Keratinocyte (primary cell): ENCODE measurements around the gene FABP3. TPM values are rescaled to one million over a fixed set of nuclear protein-coding genes. Genes with fewer than 3 reads are reported as not detected.

ENCODE experiments used
- DNase-seq: peaks from one replicate; pipeline ENCODE4 v3.0.0-alpha.2; 2011; ENCODE audit warnings: low read depth, missing footprints, low spot score
- FAIRE-seq: peaks from 2 replicates; lab custom pipeline; 2011; peaks lifted over from hg19 to GRCh38; lab: Jason Lieb, UNC
- H2AFZ ChIP-seq: 2 replicates; pipeline ENCODE4 v1.6.0; 2012; ENCODE audit warnings: low read length, control low read depth, inconsistent platforms; ENCODE audit not compliant: control insufficient read depth
- H3K27ac ChIP-seq: 2 replicates; pipeline ENCODE4 v1.5.1; 2011; ENCODE audit warnings: low read length; ENCODE audit not compliant: control insufficient read depth, insufficient read depth
- H3K27me3 ChIP-seq: 3 replicates; pipeline ENCODE4 v1.6.0; 2011; ENCODE audit warnings: low read length; ENCODE audit not compliant: control insufficient read depth, insufficient read depth; ENCODE audit errors: extremely low read depth
- H3K36me3 ChIP-seq, 2 experiments: 2 replicates in 1 of 2; 3 replicates in 1 of 2; pipeline ENCODE4 v1.5.1; 2011; ENCODE audit warnings: low read length in 2 of 2, mild to moderate bottlenecking in 1 of 2; ENCODE audit not compliant: control insufficient read depth in 2 of 2, insufficient read depth in 2 of 2; ENCODE audit errors: extremely low read depth in 1 of 2
- H3K4me1 ChIP-seq: 3 replicates; pipeline ENCODE4 v1.5.1; 2011; ENCODE audit warnings: low read length; ENCODE audit not compliant: control insufficient read depth, insufficient read depth; ENCODE audit errors: extremely low read depth
- H3K4me2 ChIP-seq: 3 replicates; pipeline ENCODE4 v1.6.0; 2011; ENCODE audit warnings: low read depth, low read length; ENCODE audit not compliant: control insufficient read depth, insufficient read depth; ENCODE audit errors: extremely low read depth
- H3K4me3 ChIP-seq, 3 experiments: fragments of 200-600 bp in 1 of 3; sonication (generic) in 1 of 3; 2 replicates in 2 of 3; 3 replicates in 1 of 3; pipeline ENCODE4 v1.5.1; 2011 to 2016; ENCODE audit warnings: low read length in 3 of 3, mild to moderate bottlenecking in 3 of 3, control low read depth in 2 of 3, inconsistent platforms in 1 of 3, low read depth in 1 of 3, mixed read lengths in 1 of 3, mixed run types in 1 of 3, moderate library complexity in 1 of 3; ENCODE audit not compliant: control insufficient read depth in 2 of 3, insufficient read depth in 2 of 3; ENCODE audit errors: extremely low read depth in 1 of 3
- H3K79me2 ChIP-seq: 2 replicates; pipeline ENCODE4 v1.6.0; 2012; ENCODE audit warnings: low read length; ENCODE audit not compliant: control insufficient read depth, insufficient read depth
- H3K9ac ChIP-seq: 3 replicates; pipeline ENCODE4 v1.6.0; 2011; ENCODE audit warnings: low read length; ENCODE audit not compliant: control insufficient read depth, insufficient read depth; ENCODE audit errors: extremely low read depth
- H3K9me1 ChIP-seq: 3 replicates; pipeline ENCODE4 v1.6.0; 2011; ENCODE audit warnings: low read length; ENCODE audit not compliant: control insufficient read depth, insufficient read depth; ENCODE audit errors: extremely low read depth
- H3K9me3 ChIP-seq: 2 replicates; pipeline ENCODE4 v1.5.1; 2012; ENCODE audit warnings: low read depth, low read length; ENCODE audit not compliant: control insufficient read depth
- H4K20me1 ChIP-seq: 3 replicates; pipeline ENCODE4 v1.6.0; 2011; ENCODE audit warnings: low read length; ENCODE audit not compliant: control insufficient read depth, insufficient read depth; ENCODE audit errors: extremely low read depth
- EZH2 ChIP-seq: IDR thresholded peaks from one replicate; pipeline ENCODE4 v1.6.1; 2012; ENCODE audit warnings: inconsistent platforms, mild to moderate bottlenecking, low read length, moderate library complexity
- dilution Hi-C: fragments of 300-500 bp; cut with MboI; formaldehyde crosslinking; loops from one replicate; pipeline ENCODE4 v1.7.0; 2020; ENCODE audit warnings: low sequenced_read_pairs; ENCODE audit not compliant: extremely low pct_ligation_motif_present
- polyA plus RNA-seq, 5 experiments: library from polyadenylated mRNA; depleted of rRNA in 3 of 5; stranded (reverse) in 3 of 5; stranded (forward) in 1 of 5; unstranded in 1 of 5; fragments of >200 nt; gene quantifications; 1 replicate in 1 of 5; 2 replicates in 3 of 5; 3 replicates in 1 of 5; pipeline versions ENCODE4 v1.2.1 to v1.2.3, GENCODE V29; 2011 to 2012; ENCODE audit warnings: missing spikeins in 2 of 5, low read depth in 1 of 5, low replicate concordance in 1 of 5
- TF ChIP-seq, protein P1 (sequence below), 3 experiments: IDR thresholded peaks in 1 of 3; conservative IDR thresholded peaks in 1 of 3; optimal IDR thresholded peaks in 1 of 3; 2 replicates in 2 of 3; 3 replicates in 1 of 3; pipeline versions ENCODE3 to v1.5.1; 2011; ENCODE audit warnings: low read length in 3 of 3, mild to moderate bottlenecking in 3 of 3, moderate library complexity in 2 of 3, control low read depth in 1 of 3, inconsistent platforms in 1 of 3; ENCODE audit not compliant: insufficient read depth in 2 of 3; ENCODE audit errors: extremely low read depth in 1 of 3

Gene FABP3
- polyA plus RNA-seq, 1 donor (not counting 4 experiments of a cell fraction or from before 2014, with no cell fraction given): 0.59 TPM

DNA sequence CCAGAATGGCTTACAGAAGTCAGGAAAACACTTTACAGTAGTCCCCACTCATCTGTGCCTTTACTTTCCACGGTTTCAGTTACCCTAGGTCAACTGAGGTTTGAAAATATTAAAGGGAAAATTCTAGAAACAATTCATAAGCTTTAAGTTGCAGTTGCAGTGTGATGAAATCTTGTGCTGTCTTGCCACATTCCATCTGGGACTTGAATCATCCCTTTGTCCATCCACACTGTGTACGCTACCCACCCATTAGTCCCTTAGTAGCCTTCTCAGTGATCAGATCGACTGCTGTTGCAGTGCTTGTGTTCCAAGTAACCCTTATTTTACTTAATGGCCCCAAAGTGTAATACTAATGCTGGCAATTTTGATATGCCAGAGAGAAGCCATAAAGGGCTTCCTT lies 45.5 kb downstream of the FABP3 start:
- Histone ChIP-seq H3K79me2 (no peaks in the 10 kb centered on the region), H3K4me2 (peak overlapping the region; percentile 29), H3K27me3 (no peaks in the 10 kb centered on the region), H3K9me3 (no peaks in the 10 kb centered on the region), H3K4me1 (peaks cover 7% of the 10 kb centered on the region), H3K27ac (peak overlapping the region; percentile 8), H3K36me3 (peaks cover 4 to 13% of the 10 kb centered on the region in 2 experiments), H3K4me3 (no peak overlapping the region), H3K9ac (no peak overlapping the region), H4K20me1 (no peaks in the 10 kb centered on the region), H2AFZ (no peak overlapping the region), H3K9me1 (no peaks in the 10 kb centered on the region)
- dilution Hi-C loops: no loop called here
- TF ChIP-seq EZH2: no peak
- TF ChIP-seq, protein P1, sequence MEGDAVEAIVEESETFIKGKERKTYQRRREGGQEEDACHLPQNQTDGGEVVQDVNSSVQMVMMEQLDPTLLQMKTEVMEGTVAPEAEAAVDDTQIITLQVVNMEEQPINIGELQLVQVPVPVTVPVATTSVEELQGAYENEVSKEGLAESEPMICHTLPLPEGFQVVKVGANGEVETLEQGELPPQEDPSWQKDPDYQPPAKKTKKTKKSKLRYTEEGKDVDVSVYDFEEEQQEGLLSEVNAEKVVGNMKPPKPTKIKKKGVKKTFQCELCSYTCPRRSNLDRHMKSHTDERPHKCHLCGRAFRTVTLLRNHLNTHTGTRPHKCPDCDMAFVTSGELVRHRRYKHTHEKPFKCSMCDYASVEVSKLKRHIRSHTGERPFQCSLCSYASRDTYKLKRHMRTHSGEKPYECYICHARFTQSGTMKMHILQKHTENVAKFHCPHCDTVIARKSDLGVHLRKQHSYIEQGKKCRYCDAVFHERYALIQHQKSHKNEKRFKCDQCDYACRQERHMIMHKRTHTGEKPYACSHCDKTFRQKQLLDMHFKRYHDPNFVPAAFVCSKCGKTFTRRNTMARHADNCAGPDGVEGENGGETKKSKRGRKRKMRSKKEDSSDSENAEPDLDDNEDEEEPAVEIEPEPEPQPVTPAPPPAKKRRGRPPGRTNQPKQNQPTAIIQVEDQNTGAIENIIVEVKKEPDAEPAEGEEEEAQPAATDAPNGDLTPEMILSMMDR (optimal IDR thresholded peaks at IDR 0.05 in 1 of 3, IDR thresholded peaks at IDR 0.05 in 1 of 3, conservative IDR thresholded peaks at IDR 0.05 in 1 of 3; ENCODE audit: extremely low read depth in 1 of 3, insufficient read depth in 2 of 3, low read length in 3 of 3): no peak
- peak; percentile 75 for FAIRE-seq
- no peak for DNase-seq

DNA sequence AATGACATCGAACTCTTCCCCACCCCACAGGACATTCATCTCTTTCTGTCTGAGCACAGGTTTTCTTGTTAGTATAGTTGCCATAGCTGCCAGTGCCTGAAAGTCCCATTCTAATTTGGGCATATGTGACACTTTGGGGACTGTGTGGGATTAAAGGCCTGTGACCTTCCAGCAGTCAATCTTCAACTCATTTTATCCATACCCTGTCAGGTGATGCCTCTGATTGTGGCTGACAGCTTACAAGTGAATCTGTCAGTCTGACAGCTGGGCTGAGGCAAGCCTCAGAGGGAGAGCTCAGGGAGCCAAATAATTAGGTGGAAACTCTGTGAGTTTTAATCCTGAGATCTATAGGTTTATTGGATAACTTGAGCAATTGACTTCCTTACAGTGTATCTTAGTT lies 46.4 kb downstream of the FABP3 start:
- no peaks in the 10 kb centered on the region for H4K20me1 ChIP-seq
- no peak for TF ChIP-seq EZH2
- TF ChIP-seq, protein P1 (optimal IDR thresholded peaks at IDR 0.05 in 1 of 3, IDR thresholded peaks at IDR 0.05 in 1 of 3, conservative IDR thresholded peaks at IDR 0.05 in 1 of 3; ENCODE audit: extremely low read depth in 1 of 3, insufficient read depth in 2 of 3, low read length in 3 of 3): no peak
- no peaks in the 10 kb centered on the region for H3K79me2 ChIP-seq
- no peak overlapping the region for H3K4me3 ChIP-seq
- no peaks in the 10 kb centered on the region for H3K9me3 ChIP-seq
- dilution Hi-C loops: no loop called here
- peaks cover 7% of the 10 kb centered on the region for H3K4me1 ChIP-seq
- no peak overlapping the region for H2AFZ ChIP-seq
- peaks cover 4 to 13% of the 10 kb centered on the region in 2 experiments for H3K36me3 ChIP-seq
- FAIRE-seq (no peak), DNase-seq (no peak)
- H3K27me3 ChIP-seq: no peaks in the 10 kb centered on the region
- no peak overlapping the region for H3K9ac ChIP-seq
- no peaks in the 10 kb centered on the region for H3K9me1 ChIP-seq
- H3K4me2 ChIP-seq: no peak overlapping the region
- H3K27ac ChIP-seq: no peak overlapping the region
